SK-N-SH treated with all-trans-retinoic acid at 6 μM for 48 hours (cell line): ENCODE measurements around the gene ITK.

Experiments used
- ATAC-seq: fragments of 200-7000 bp; cut with Tn5 transposase; 3 replicates; pipeline ENCODE4 v1.9.1; 2020; ENCODE audit warnings: mild to moderate bottlenecking, moderate library complexity
- ARNTL ChIP-seq: fragments of 450-650 bp; formaldehyde crosslinking; IDR thresholded peaks from 2 replicates; pipeline ENCODE4 v1.5.0; 2020; ENCODE audit warnings: low read depth, mild to moderate bottlenecking, moderate library complexity, borderline replicate concordance
- BACH2 ChIP-seq: fragments of 250-450 bp; sonication (Bioruptor Pico); IDR thresholded peaks from 2 replicates; pipeline ENCODE4 v1.9.0; 2021; ENCODE audit warnings: mild to moderate bottlenecking, borderline replicate concordance
- CSDC2 ChIP-seq: fragments of 250-450 bp; sonication (Bioruptor Pico); IDR thresholded peaks from 2 replicates; pipeline ENCODE4 v1.5.0; 2020; ENCODE audit warnings: mild to moderate bottlenecking, moderate library complexity
- ESRRG ChIP-seq: fragments of 250-450 bp; sonication (Bioruptor Pico); IDR thresholded peaks from 2 replicates; pipeline ENCODE4 v1.6.1; 2021; ENCODE audit warnings: mild to moderate bottlenecking
- GLIS3 ChIP-seq: fragments of 250-450 bp; sonication (Bioruptor Pico); IDR thresholded peaks from 2 replicates; pipeline ENCODE4 v1.5.0; 2020; ENCODE audit warnings: mild to moderate bottlenecking, moderate library complexity
- ISL1 ChIP-seq: fragments of 250-450 bp; sonication (Bioruptor Pico); IDR thresholded peaks from 2 replicates; pipeline ENCODE4 v2.1.2; 2022; ENCODE audit warnings: mild to moderate bottlenecking, moderate library complexity
- OSR1 ChIP-seq: fragments of 250-450 bp; sonication (Bioruptor Pico); IDR thresholded peaks from 2 replicates; pipeline ENCODE4 v1.8.0; 2022; ENCODE audit warnings: moderate library complexity, mild to moderate bottlenecking, inconsistent platforms
- PPARA ChIP-seq: fragments of 250-450 bp; sonication (Bioruptor Pico); IDR thresholded peaks from 2 replicates; pipeline ENCODE4 v1.5.0; 2020; ENCODE audit warnings: mild to moderate bottlenecking, borderline replicate concordance
- RARB ChIP-seq: fragments of 250-450 bp; sonication (Bioruptor Pico); IDR thresholded peaks from 2 replicates; pipeline ENCODE4 v1.8.0; 2021; ENCODE audit warnings: mild to moderate bottlenecking, moderate library complexity
- SNAI2 ChIP-seq: fragments of 250-450 bp; sonication (Bioruptor Pico); IDR thresholded peaks from 2 replicates; pipeline ENCODE4 v1.5.0; 2020; ENCODE audit warnings: mild to moderate bottlenecking, moderate library complexity
- TCF4 ChIP-seq: fragments of 250-450 bp; sonication (Bioruptor Pico); IDR thresholded peaks from 2 replicates; pipeline ENCODE4 v1.8.0; 2021; ENCODE audit warnings: mild to moderate bottlenecking, moderate library complexity, borderline replicate concordance
- TOX ChIP-seq: fragments of 250-450 bp; sonication (Bioruptor Pico); IDR thresholded peaks from 2 replicates; pipeline ENCODE4 v1.8.0; 2021; ENCODE audit warnings: mild to moderate bottlenecking, moderate library complexity, borderline replicate concordance
- ZFP3 ChIP-seq: fragments of 250-450 bp; sonication (Bioruptor Pico); IDR thresholded peaks from 2 replicates; pipeline ENCODE4 v1.5.0; 2020; ENCODE audit warnings: mild to moderate bottlenecking, moderate library complexity
- ZFP30 ChIP-seq: fragments of 450-650 bp; formaldehyde crosslinking; IDR thresholded peaks from 2 replicates; pipeline ENCODE4 v1.5.0; 2022; ENCODE audit warnings: mild to moderate bottlenecking, moderate library complexity
- ZNF565 ChIP-seq: fragments of 450-650 bp; formaldehyde crosslinking; conservative IDR thresholded peaks from 2 replicates; pipeline ENCODE4 v1.5.0; 2020; ENCODE audit warnings: low read depth, mild to moderate bottlenecking, moderate library complexity
- ZNF70 ChIP-seq: fragments of 450-650 bp; formaldehyde crosslinking; IDR thresholded peaks from 2 replicates; pipeline ENCODE4 v1.5.0; 2020; ENCODE audit warnings: mild to moderate bottlenecking, moderate library complexity
- ZNF8 ChIP-seq: fragments of 450-650 bp; formaldehyde crosslinking; IDR thresholded peaks from 2 replicates; pipeline ENCODE4 v1.5.0; 2020; ENCODE audit warnings: mild to moderate bottlenecking, moderate library complexity
- TF ChIP-seq, protein P1 (sequence below): fragments of 250-450 bp; sonication (Bioruptor Pico); IDR thresholded peaks from 2 replicates; pipeline ENCODE4 v1.8.0; 2020; ENCODE audit warnings: mild to moderate bottlenecking, moderate library complexity, borderline replicate concordance
- TF ChIP-seq, protein P2 (sequence below): fragments of 250-450 bp; sonication (Bioruptor Pico); IDR thresholded peaks from 2 replicates; pipeline ENCODE4 v1.8.0; 2021; ENCODE audit warnings: low read depth, mild to moderate bottlenecking, moderate library complexity, borderline replicate concordance
- TF ChIP-seq, protein P3 (sequence below): fragments of 250-450 bp; sonication (Bioruptor Pico); IDR thresholded peaks from 2 replicates; pipeline ENCODE4 v1.5.0; 2020; ENCODE audit warnings: mild to moderate bottlenecking, moderate library complexity
- TF ChIP-seq, protein P4 (sequence below): fragments of 250-450 bp; sonication (Bioruptor Pico); IDR thresholded peaks from 2 replicates; pipeline ENCODE4 v1.5.1; 2020; ENCODE audit warnings: low read depth, mild to moderate bottlenecking, moderate library complexity
- TF ChIP-seq, protein P5 (sequence below): fragments of 250-450 bp; sonication (Bioruptor Pico); IDR thresholded peaks from 2 replicates; pipeline ENCODE4 v1.5.1; 2021; ENCODE audit warnings: mild to moderate bottlenecking, moderate library complexity

Gene ITK

DNA sequence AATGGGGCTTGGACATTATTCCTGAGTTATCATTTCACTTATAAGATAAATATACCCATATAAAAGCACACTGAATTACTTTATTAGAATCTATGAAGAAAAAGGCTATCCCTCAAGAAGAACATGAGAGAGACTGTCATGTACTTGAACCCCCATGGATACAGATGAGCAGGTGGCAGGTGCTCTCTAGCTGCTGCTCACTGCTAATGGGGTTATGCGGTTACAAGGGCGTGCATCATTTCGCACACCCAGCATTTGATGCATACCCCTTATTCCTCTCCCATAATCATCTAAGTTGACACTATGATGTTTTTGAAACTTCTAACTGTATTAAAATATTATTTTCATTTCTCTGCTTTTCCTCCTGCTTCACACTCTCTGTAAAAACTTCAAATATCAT lies 16.4 kb downstream of the ITK start (continued):
- TF ChIP-seq, protein P1, sequence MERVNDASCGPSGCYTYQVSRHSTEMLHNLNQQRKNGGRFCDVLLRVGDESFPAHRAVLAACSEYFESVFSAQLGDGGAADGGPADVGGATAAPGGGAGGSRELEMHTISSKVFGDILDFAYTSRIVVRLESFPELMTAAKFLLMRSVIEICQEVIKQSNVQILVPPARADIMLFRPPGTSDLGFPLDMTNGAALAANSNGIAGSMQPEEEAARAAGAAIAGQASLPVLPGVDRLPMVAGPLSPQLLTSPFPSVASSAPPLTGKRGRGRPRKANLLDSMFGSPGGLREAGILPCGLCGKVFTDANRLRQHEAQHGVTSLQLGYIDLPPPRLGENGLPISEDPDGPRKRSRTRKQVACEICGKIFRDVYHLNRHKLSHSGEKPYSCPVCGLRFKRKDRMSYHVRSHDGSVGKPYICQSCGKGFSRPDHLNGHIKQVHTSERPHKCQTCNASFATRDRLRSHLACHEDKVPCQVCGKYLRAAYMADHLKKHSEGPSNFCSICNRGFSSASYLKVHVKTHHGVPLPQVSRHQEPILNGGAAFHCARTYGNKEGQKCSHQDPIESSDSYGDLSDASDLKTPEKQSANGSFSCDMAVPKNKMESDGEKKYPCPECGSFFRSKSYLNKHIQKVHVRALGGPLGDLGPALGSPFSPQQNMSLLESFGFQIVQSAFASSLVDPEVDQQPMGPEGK, result no peak
- TF ChIP-seq ZFP30 (CRISPR knock-in tag), result no peak
- TF ChIP-seq, all 23 proteins: peak for 0

DNA sequence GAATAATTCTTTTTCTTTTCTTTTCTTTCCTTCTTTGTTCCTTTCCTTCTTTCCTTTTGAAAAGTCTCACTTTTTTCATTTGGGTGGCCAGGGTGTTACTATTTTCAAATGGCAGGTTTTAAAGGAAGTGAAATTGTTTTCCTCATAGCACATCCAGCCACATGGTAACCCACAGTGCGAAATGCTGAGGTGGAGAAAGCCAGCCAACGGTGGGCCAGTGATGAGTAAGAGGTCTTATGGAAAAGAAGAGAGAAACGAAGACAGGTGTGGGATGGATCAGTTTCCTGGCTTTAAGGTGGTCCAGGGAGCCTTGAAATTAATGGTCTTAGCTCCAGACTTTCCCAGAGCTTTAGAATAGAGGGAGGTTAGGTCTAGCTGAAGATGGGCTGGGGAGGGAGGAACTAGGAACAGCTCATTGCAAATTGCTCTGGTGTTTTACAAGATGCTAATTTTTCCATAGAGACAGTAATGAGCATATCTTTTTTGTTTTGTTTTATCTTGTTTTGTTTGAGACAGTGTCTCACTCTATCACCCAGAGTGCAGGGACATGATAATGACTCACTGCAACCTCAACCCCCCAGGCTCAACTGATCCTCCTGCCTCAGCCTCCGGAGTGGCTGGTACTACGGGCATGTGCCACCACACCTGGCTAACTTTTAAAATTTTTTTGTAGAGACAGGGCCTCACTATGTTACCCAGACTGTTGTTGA lies 17.8 kb downstream of the ITK start:
- no peak for ATAC-seq
- no peak for TF ChIP-seq RARB
- TF ChIP-seq TOX (CRISPR knock-in tag), result no peak
- no peak for TF ChIP-seq SNAI2
- no peak for TF ChIP-seq BACH2 (CRISPR knock-in tag)
- no peak for TF ChIP-seq OSR1 (CRISPR knock-in tag)
- no peak for TF ChIP-seq ARNTL (CRISPR knock-in tag)
- TF ChIP-seq, protein P2, sequence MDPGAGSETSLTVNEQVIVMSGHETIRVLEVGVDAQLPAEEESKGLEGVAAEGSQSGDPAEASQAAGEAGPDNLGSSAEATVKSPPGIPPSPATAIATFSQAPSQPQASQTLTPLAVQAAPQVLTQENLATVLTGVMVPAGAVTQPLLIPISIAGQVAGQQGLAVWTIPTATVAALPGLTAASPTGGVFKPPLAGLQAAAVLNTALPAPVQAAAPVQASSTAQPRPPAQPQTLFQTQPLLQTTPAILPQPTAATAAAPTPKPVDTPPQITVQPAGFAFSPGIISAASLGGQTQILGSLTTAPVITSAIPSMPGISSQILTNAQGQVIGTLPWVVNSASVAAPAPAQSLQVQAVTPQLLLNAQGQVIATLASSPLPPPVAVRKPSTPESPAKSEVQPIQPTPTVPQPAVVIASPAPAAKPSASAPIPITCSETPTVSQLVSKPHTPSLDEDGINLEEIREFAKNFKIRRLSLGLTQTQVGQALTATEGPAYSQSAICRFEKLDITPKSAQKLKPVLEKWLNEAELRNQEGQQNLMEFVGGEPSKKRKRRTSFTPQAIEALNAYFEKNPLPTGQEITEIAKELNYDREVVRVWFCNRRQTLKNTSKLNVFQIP (CRISPR knock-in tag), result no peak
- TF ChIP-seq, protein P3, sequence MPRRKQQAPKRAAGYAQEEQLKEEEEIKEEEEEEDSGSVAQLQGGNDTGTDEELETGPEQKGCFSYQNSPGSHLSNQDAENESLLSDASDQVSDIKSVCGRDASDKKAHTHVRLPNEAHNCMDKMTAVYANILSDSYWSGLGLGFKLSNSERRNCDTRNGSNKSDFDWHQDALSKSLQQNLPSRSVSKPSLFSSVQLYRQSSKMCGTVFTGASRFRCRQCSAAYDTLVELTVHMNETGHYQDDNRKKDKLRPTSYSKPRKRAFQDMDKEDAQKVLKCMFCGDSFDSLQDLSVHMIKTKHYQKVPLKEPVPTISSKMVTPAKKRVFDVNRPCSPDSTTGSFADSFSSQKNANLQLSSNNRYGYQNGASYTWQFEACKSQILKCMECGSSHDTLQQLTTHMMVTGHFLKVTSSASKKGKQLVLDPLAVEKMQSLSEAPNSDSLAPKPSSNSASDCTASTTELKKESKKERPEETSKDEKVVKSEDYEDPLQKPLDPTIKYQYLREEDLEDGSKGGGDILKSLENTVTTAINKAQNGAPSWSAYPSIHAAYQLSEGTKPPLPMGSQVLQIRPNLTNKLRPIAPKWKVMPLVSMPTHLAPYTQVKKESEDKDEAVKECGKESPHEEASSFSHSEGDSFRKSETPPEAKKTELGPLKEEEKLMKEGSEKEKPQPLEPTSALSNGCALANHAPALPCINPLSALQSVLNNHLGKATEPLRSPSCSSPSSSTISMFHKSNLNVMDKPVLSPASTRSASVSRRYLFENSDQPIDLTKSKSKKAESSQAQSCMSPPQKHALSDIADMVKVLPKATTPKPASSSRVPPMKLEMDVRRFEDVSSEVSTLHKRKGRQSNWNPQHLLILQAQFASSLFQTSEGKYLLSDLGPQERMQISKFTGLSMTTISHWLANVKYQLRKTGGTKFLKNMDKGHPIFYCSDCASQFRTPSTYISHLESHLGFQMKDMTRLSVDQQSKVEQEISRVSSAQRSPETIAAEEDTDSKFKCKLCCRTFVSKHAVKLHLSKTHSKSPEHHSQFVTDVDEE, result no peak
- TF ChIP-seq, protein P4, sequence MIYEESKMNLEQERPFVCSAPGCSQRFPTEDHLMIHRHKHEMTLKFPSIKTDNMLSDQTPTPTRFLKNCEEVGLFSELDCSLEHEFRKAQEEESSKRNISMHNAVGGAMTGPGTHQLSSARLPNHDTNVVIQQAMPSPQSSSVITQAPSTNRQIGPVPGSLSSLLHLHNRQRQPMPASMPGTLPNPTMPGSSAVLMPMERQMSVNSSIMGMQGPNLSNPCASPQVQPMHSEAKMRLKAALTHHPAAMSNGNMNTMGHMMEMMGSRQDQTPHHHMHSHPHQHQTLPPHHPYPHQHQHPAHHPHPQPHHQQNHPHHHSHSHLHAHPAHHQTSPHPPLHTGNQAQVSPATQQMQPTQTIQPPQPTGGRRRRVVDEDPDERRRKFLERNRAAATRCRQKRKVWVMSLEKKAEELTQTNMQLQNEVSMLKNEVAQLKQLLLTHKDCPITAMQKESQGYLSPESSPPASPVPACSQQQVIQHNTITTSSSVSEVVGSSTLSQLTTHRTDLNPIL (CRISPR knock-in tag), result no peak
- TF ChIP-seq ZFP3, result no peak

DNA sequence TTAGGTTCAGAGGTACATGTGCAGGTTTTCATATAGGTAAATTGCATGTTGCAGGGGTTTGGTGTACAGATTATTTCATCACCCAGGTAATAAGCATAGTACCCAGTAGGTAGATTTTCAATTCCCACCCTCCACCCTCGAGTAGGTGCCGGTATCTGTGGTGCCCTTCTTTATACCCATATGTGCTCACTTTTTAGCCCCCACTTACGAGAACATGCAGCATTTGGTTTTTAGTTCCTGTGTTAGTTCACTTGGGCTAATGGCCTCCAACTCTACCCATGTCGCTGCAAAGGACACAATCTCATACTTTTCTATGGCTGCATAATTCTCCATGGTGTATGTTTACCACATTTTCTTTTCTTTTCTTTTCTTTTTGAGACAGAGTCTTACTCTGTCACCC lies 21.2 kb downstream of the ITK start:
- TF ChIP-seq ZNF565 (CRISPR knock-in tag) (no peak), GLIS3 (CRISPR knock-in tag) (no peak), ISL1 (CRISPR knock-in tag) (no peak), SNAI2 (no peak), TCF4 (CRISPR knock-in tag) (no peak), BACH2 (CRISPR knock-in tag) (no peak), PPARA (CRISPR knock-in tag) (no peak), ZNF70 (CRISPR knock-in tag) (no peak), ZNF8 (CRISPR knock-in tag) (no peak), OSR1 (CRISPR knock-in tag) (no peak), CSDC2 (CRISPR knock-in tag) (no peak), ESRRG (CRISPR knock-in tag) (no peak), ARNTL (CRISPR knock-in tag) (no peak), RARB (no peak)
- TF ChIP-seq, protein P2 (CRISPR knock-in tag), result no peak
- TF ChIP-seq, protein P5, sequence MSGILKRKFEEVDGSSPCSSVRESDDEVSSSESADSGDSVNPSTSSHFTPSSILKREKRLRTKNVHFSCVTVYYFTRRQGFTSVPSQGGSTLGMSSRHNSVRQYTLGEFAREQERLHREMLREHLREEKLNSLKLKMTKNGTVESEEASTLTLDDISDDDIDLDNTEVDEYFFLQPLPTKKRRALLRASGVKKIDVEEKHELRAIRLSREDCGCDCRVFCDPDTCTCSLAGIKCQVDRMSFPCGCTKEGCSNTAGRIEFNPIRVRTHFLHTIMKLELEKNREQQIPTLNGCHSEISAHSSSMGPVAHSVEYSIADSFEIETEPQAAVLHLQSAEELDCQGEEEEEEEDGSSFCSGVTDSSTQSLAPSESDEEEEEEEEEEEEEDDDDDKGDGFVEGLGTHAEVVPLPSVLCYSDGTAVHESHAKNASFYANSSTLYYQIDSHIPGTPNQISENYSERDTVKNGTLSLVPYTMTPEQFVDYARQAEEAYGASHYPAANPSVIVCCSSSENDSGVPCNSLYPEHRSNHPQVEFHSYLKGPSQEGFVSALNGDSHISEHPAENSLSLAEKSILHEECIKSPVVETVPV (CRISPR knock-in tag), result no peak
- TF ChIP-seq, protein P4 (CRISPR knock-in tag), result no peak
- TF ChIP-seq, protein P1, result no peak
- no peak for ATAC-seq
